EL (cell line): ENCODE results near the gene ZCWPW1.
"Not testable (repeated sequence)": the region's sequence is repeated elsewhere in the genome, so short reads cannot be mapped to it uniquely, and the experiment has no call there.

Experiments
- DNase-seq: peaks from one replicate; pipeline ENCODE4 v3.0.0-alpha.2; 2016

ZCWPW1 gene

GRCh38 chr7:100455206-100455605 lies 26.7 kb upstream of the ZCWPW1 start:
- no peak for DNase-seq

GRCh38 chr7:100453854-100454253 lies 25.4 kb upstream of the ZCWPW1 start:
- not testable (repeated sequence) for DNase-seq

GRCh38 chr7:100452513-100452912 lies 24.0 kb upstream of the ZCWPW1 start:
- DNase-seq, result no peak

- DNase-seq, result no peak
These were observed 20.8 kb upstream of the ZCWPW1 start for GRCh38 chr7:100449190-100449795.

DNA sequence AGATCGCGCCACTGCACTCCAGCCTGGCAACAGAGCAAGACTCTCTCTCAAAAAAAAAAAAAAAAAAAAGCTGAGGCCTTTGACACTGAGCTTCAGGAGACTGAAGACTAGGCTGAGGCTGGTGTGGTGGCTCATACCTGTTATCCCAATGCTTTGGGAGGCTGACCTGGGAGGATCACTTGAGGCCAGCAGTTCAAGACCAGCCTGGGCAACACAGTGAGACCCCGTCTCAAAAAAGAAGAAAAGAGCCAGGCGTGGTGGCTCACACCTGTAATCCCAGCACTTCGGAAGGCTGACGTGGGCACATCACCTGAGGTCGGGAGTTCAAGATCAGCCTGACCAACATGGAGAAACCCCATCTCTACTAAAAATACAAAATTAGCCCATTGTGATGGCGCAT lies 18.9 kb upstream of the ZCWPW1 start:
- DNase-seq, result not testable (repeated sequence)

GRCh38 chr7:100446040-100446439 lies 17.5 kb upstream of the ZCWPW1 start:
- DNase-seq, result peak; percentile 58

DNA sequence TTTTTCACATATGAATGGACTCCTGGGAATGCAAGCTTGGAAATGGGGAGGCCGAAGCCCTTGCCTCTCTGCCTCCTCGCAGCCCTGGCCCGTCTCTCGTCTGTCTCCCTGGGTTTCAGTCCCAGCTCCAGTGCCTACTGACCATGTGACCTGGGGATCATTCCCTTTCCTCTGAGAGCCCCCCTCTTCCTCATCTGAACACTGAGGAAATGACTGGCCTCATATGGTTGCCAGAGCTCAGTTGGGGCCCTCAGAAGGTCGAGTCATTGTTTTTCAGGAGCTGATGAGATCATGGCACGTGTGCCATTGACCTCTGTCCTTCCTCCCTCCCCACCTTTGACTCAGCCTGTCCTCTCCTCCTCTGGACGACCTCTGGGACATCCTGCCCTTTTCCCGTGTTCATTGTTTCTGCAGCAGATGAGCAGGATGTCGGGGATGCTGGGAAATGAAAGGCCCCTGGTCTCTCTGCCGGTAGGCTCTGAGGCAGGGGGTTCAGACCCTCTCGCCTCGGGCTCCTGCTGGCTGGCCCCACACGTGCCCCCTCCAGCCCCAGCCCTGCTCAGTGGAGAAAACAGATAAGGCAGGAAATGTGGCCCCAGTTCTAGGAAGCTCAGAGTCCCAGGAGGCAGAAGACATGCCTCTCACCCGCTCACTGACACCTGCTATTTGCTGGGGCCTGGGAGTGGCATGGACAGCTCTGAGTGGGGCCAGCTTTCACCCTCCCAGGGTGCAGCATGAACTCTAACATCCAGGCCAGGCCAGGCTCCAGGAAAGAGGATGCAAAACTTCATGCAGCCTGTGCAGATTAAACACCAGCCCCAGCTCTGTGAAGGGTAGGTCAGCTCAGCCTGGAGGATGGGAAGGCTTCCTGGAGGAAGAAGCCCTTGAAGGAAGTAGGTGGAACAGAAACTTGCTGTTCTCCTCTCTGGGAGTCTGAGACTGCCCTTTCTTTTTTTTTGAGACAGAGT lies 16.1 kb upstream of the ZCWPW1 start:
- DNase-seq, result peak; percentile 85

DNA sequence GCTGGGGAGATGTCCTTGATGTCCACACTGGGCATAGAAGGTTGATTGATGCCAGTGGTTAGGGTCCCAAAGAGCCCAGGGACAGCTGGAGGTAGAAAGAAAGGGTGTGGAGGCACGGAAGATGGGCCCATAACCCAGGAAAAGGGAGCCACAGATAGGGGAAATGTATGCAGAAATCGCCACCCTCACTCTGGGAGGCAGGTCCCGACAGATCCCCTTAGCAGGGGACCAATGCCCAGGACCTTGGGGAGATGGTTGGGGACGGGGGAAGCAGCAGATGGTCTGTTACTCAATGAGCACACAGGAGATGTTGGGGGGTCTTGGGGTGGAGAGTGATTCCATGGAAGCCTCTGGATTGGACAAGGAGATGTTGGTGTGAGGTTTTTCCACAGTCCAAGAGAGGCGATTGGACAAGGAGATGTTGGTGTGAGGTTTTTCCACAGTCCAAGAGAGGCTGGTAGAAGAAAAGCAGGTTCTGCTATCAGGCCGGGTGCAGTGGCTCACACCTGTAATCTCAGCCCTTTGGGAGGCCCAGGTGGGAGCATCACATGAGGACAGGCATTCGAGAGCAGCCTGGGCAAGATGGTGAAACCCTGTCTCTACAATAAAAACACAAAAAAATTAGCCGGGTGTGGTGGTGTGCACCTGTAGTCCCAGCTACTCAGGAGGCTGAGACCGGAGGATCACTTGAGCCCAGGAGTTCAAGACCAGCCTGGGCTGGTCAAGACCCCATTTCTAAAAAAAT lies 14.8 kb upstream of the ZCWPW1 start:
- DNase-seq, result no peak

DNA sequence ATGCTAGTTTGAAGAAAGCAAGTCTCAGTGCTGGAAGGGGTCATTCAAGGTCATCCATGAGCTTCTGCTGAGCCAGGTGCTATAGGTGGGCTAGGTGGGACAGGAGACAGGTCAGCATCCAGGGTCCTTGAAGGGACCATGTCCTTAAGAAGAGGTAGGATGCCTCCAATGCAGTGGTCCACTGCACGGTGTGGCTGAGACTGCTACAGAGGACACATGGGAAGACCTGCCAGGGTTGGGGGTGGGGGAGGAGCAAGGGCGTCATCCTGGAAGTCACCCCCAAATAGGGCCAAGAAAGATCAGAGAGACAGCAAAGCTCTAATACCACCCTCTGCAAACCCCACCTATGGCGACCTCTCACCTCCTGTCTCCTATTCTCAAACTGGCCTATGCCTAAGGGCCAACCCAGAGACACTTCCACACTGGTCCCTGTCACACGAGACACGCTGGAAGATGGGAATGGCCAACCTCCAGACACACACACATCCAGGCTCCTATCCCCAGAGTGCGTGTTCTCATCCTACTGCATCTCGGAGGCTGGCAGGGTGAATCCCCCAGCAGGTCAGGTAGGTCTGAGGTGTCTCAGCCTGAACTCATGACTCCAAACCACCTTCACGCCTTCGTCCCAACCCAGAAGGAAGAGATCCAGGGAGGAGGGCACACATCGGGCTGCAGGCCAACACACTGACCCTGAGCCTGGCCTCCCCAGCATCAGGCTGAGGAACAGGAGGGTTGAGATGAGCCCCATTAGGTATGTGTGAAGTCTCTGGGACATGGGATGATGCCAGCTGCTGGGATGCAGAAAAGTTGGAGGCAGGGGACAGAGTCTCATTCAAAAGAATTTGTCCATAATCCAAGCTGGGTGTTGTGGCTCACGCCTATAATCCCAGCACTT lies 13.4 kb upstream of the ZCWPW1 start:
- DNase-seq, result no peak

- not testable (repeated sequence) for DNase-seq
These were observed 10.7 kb upstream of the ZCWPW1 start for GRCh38 chr7:100439244-100439643.

GRCh38 chr7:100438731-100439130 lies 10.2 kb upstream of the ZCWPW1 start:
- not testable (repeated sequence) for DNase-seq

DNA sequence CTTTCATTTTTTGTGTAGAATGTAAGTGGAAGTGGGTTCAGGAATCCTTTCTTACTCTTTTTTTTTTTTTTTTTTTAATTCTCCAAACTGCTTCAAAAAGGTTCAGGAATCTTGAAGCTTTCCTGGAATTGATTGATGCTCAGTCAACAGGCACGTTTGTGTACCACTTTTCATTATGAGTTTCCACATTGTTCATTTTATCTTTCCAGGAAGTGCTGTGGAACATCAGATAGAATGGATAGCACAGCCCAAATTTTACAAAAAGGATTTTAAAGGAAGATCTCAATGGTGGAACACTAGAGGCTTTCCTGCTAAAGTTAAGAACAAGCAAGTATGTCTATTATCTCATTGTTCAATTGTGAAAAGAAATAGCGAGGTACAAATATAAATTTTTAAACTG lies 9.7 kb upstream of the ZCWPW1 start:
- no peak for DNase-seq

- DNase-seq, result no peak
These were observed 8.9 kb upstream of the ZCWPW1 start for GRCh38 chr7:100437150-100438100.

DNA sequence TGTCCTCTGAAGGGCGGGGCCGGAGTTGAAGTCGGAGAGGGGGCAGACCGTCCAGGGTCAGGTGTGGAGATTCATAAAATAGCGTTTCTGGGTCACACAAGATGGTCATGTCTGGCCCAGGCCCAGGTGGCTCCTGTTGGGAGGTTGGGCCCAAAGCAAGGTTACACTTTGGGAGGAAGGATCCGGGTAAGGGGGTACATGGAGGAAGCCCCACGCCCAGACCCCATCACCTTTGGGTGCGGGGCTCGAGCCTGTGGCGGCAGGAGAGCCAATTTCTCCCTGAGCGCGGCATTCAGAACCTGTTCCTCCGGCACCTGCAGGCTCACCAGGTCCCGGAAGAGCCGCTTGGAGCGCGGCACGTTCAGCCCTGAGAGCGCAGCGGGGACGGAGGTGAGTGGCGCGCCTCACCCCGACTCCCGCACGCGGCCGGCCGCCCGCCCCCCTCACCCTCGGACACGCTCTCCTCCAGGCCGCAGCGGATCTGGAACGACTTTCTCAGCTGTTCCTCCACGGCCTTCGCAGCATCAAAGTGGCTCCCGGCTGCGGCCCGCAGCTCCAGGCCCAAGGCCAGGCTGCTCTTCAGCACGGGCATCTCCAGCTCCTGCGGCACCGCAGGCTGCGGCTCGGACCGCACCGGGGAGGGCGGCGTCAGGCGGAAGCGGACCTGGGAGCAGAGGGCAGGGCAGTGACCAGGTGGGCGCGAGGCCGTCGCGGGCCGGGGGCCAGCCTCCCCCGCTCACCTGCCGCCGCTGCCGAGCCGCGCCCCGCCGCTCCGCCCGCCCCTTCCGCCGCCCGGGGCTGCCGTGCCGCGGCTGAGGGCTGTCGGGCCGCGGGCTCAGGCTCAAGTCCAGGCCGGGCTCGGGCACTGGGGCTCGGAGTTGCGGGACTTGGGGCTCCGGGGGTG lies 7.2 kb upstream of the ZCWPW1 start:
- peak; percentile 31 for DNase-seq

DNA sequence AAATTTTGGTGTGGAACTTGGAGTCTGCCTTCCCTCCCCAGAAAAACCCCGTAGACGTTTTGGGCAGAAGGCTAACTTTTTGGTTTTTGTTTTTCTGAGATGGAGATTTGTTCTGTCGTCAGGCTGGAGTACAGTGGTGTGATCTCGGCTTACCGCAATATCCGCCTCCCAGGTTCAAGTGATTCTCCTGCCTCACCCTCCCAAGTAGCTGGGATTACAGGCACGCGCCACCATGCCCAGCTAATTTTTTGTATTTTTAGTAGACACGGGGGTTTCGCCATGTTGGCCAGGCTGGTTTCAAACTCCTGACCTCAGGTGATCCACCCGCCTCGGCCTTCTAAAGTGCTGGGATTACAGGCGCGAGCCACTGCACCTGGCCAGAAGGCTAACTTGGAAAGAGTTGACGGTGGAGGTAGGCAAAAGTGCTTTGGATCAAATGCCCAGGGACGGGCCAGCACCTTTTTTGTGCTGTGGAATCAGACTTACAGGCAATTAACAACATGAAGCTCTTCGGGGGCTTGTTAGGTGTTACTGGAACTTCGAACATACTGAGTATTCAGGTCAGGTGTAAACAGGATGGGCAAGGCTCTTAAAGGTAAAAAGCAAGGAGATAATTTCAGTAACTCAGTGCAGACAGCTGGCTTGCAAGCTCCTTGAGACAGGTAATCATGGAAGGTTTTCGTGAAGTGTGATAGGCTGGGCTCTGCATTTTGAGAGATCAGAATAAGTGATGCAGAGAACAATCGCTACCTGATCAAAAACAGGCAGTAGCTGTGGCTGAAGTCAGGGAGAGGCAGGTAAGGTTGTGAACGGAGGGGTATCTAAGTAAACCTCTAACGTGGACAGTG lies 6.0 kb upstream of the ZCWPW1 start:
- DNase-seq, result no peak

DNA sequence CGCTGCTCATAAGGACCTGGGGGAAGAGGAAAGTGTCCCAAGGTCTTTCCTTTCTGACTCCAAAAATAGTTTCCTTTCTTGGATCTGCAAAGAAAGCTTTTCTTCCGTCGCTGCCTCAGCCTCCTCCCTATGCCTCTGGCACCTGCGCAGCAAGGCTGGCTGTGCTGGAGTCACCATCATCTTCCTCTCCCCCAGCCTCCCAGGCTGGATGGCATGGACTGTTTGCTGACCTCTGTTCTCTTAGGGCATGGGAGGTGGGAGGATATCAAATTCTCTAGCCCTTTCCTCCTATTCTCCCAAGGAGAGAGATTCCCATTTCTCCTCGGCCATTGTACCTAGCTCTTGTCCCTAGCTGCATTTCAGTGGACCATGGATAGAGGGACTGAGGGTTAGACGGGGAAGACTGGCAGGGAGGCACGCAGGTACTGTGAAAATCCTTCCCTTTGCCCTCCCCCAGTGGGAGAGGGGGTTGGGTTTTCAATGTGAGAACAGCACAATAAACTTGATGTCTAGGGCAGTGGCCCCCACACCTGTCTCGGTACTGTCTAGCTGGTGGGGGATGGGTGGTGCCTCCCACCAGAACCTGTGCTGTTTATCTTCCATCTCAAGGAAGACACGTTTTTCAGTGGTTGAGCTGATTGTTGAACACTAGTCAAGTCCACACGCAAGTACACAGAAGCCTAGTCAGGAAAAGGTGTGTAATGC lies 5.2 kb upstream of the ZCWPW1 start:
- no peak for DNase-seq

DNA sequence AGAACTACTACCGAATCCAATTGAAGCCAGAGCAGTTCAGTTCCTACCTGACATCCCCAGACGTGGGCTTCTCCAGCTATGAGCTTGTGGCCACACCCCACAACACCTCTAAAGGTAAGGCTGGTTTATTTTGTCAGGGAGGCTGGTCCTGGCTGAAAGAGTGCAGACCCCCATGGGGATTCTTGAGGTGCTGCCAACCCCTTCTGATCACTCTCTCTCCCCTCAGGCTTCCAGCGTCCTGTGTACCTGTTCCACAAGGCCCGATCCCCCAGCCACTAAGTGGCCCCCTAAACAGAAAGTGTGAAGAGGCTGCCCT lies 4.7 kb upstream of the ZCWPW1 start:
- no peak for DNase-seq

GRCh38 chr7:100432621-100433275 lies 4.2 kb upstream of the ZCWPW1 start:
- DNase-seq, result no peak
